Choroid plexus epithelial cell (primary cell): ENCODE measurements around the gene GABRG3.

Source experiments
- DNase-seq: peaks from one replicate; pipeline ENCODE4 v3.0.0-alpha.2; 2010; ENCODE audit warnings: low read depth
- H3K4me3 ChIP-seq: 2 replicates; pipeline ENCODE4 v1.5.1; 2011; ENCODE audit warnings: low read depth, mild to moderate bottlenecking, control low read depth, low read length, moderate library complexity
- CTCF ChIP-seq: conservative IDR thresholded peaks from 2 replicates; pipeline ENCODE4 v1.5.1; 2011; ENCODE audit warnings: low read depth, mild to moderate bottlenecking, control low read depth, inconsistent platforms, low read length, moderate library complexity

GABRG3 gene

GRCh38 chr15:27058939-27059338, 88.0 kb downstream of the GABRG3 start:
- no peak for TF ChIP-seq CTCF
- no peak for DNase-seq
- no peak overlapping the region for H3K4me3 ChIP-seq

DNA sequence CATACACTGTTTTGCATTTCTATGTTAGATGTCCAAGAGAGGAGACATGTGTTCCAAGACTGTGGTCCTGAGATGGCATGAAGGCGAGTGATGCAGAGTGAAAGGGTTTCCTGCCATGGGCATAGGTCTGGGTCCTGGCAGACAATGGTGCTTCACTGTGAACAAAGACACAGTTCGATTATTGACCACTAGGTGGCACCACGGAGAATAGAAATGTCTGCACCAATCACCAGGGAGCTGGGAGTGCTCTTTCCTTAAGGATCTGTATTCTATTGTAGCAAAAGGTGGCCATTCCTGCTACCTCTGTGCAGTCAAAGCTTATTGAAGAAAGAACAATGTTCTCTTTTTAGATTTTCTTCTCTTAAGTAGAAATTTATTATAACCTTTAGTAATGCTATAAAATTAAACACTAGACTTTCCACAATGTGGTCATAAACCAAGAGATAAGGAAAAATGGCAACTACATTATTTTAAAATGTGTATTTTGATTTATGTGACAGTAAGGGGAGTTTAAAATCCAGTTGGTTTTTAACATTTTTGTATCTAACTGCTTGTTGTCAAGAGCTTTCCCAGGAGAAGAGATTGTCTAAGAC, 88.7 kb downstream of the GABRG3 start:
- peak; percentile 54 for TF ChIP-seq CTCF
- peak; percentile 35 for DNase-seq
- no peak overlapping the region for H3K4me3 ChIP-seq

- DNase-seq = no peak
- TF ChIP-seq CTCF = no peak
- no peak overlapping the region for H3K4me3 ChIP-seq
Measured at GRCh38 chr15:27061739-27062138, 90.8 kb downstream of the GABRG3 start.

- H3K4me3 ChIP-seq = no peak overlapping the region
- no peak for DNase-seq
- TF ChIP-seq CTCF = no peak
Measured at GRCh38 chr15:27062951-27063350, 92.0 kb downstream of the GABRG3 start.

DNA sequence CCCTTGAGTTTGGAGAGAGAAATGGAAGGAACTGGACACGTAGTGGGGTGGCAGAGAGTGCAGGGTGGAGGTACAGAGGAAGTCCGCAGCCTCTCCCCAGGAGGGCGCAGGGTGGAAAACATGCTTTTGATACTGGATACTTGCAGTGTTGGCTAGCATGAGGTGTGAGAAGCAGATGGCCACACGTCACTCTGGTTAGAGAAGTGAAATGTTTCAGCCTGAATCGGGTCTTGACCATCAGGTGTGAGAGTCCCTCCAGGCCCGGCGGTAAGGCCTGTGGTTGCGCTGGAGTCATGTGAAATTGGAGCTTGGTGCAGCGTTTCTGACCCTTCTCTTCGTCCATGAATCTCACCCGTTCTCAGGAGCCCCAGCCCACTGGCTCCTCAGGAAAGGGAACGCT, 93.1 kb downstream of the GABRG3 start:
- no peak overlapping the region for H3K4me3 ChIP-seq
- TF ChIP-seq CTCF = no peak
- DNase-seq = no peak

GRCh38 chr15:27065151-27065550, 94.2 kb downstream of the GABRG3 start:
- TF ChIP-seq CTCF = no peak
- no peak overlapping the region for H3K4me3 ChIP-seq
- no peak for DNase-seq

GRCh38 chr15:27065785-27066184, 94.8 kb downstream of the GABRG3 start:
- no peak overlapping the region for H3K4me3 ChIP-seq
- TF ChIP-seq CTCF = no peak
- DNase-seq = no peak
